H1 (cell line): ENCODE results near the gene PASD1. TPM values are rescaled to one million over a fixed set of nuclear protein-coding genes. Genes with fewer than 3 reads are reported as not detected.
"Not testable (repeated sequence)": the region's sequence is repeated elsewhere in the genome, so short reads cannot be mapped to it uniquely, and the experiment has no call there.

Experiments used
- CTCF ChIA-PET: fragments of 300-600 bp; sonication (Branson Sonifier 250); formaldehyde crosslinking; loops from one replicate; lab custom pipeline; 2021; ENCODE audit not compliant: partially characterized antibody; lab: Charles Lee
- POLR2A ChIA-PET: fragments of 300-600 bp; sonication (Branson Sonifier 250); formaldehyde crosslinking; loops from one replicate; lab custom pipeline; 2021; ENCODE audit warnings: inconsistent platforms; ENCODE audit not compliant: partially characterized antibody; lab: Charles Lee
- DNase-seq, 2 experiments: peaks; one replicate each; pipeline versions ENCODE4 v3.0.0 to v3.0.0-alpha.2; 2010 to 2022; ENCODE audit warnings: low spot score in 2 of 2, low read depth in 1 of 2, mixed read lengths in 1 of 2
- FAIRE-seq: peaks from 2 replicates; lab custom pipeline; 2011; peaks lifted over from hg19 to GRCh38; lab: Jason Lieb, UNC
- H2AFZ ChIP-seq: 2 replicates; pipeline ENCODE4 v1.8.1; 2012; ENCODE audit warnings: low read length, inconsistent platforms
- H2AK5ac ChIP-seq: 2 replicates; pipeline ENCODE4 v1.6.1; 2013; ENCODE audit warnings: low read depth, low read length
- H2BK120ac ChIP-seq: replicated peaks from 2 replicates; pipeline ENCODE3; 2013; ENCODE audit warnings: low read depth, low read length, inconsistent platforms
- H2BK12ac ChIP-seq: 2 replicates; pipeline ENCODE4 v1.6.1; 2013; ENCODE audit warnings: low read depth, low read length
- H2BK15ac ChIP-seq: 2 replicates; pipeline ENCODE4 v1.6.1; 2013; ENCODE audit warnings: low read length
- H2BK20ac ChIP-seq: 2 replicates; pipeline ENCODE4 v1.6.1; 2013; ENCODE audit warnings: low read length
- H2BK5ac ChIP-seq: 2 replicates; pipeline ENCODE4 v1.6.1; 2013; ENCODE audit warnings: low read depth, low read length
- H3K14ac ChIP-seq: 2 replicates; pipeline ENCODE4 v1.6.1; 2013; ENCODE audit warnings: inconsistent platforms; ENCODE audit not compliant: insufficient read length
- H3K18ac ChIP-seq: 2 replicates; pipeline ENCODE4 v1.6.1; 2013; ENCODE audit warnings: low read length; ENCODE audit errors: extremely low read depth
- H3K23ac ChIP-seq: 2 replicates; pipeline ENCODE4 v1.6.1; 2013; ENCODE audit warnings: inconsistent platforms; ENCODE audit not compliant: insufficient read length
- H3K23me2 ChIP-seq: 2 replicates; pipeline ENCODE4 v1.6.1; 2013; ENCODE audit warnings: low read depth, low read length
- H3K27ac ChIP-seq: 2 replicates; pipeline ENCODE4 v1.6.1; 2011; ENCODE audit warnings: low read depth, low read length, inconsistent platforms
- H3K27me3 ChIP-seq, 4 experiments: replicated peaks in 1 of 4; 1 replicate in 1 of 4; 2 replicates in 3 of 4; pipeline versions ENCODE4 v1.6.1 to v1.8.1; 2011 to 2013; ENCODE audit warnings: low read length in 3 of 4, mild to moderate bottlenecking in 3 of 4, inconsistent platforms in 2 of 4, mixed read lengths in 2 of 4, moderate library complexity in 1 of 4; ENCODE audit not compliant: control insufficient read depth in 3 of 4, insufficient read depth in 3 of 4; ENCODE audit errors: extremely low read depth in 1 of 4
- H3K36me3 ChIP-seq, 4 experiments: 2 replicates each; pipeline versions ENCODE4 v1.6.1 to v1.8.1; 2011 to 2013; ENCODE audit warnings: mild to moderate bottlenecking in 4 of 4, low read length in 3 of 4, moderate library complexity in 2 of 4, control low read depth in 1 of 4, inconsistent platforms in 1 of 4; ENCODE audit not compliant: insufficient read depth in 4 of 4, control insufficient read depth in 2 of 4
- H3K4ac ChIP-seq: replicated peaks from 2 replicates; pipeline ENCODE3; 2013; ENCODE audit warnings: low read length, low read depth, mixed read lengths, inconsistent platforms; ENCODE audit not compliant: insufficient read length
- H3K4me1 ChIP-seq, 4 experiments: replicated peaks in 1 of 4; 1 replicate in 1 of 4; 2 replicates in 3 of 4; pipeline versions ENCODE4 v1.6.1 to v1.8.1; 2011 to 2013; ENCODE audit warnings: low read length in 3 of 4, inconsistent platforms in 2 of 4, mixed read lengths in 1 of 4; ENCODE audit not compliant: insufficient read depth in 4 of 4, control insufficient read depth in 3 of 4
- H3K4me2 ChIP-seq, 2 experiments: 2 replicates each; pipeline versions ENCODE4 v1.6.1 to v1.8.1; 2011 to 2013; ENCODE audit warnings: low read depth in 2 of 2, low read length in 2 of 2, control low read depth in 1 of 2, inconsistent platforms in 1 of 2, mild to moderate bottlenecking in 1 of 2; ENCODE audit not compliant: insufficient read depth in 1 of 2
- H3K4me3 ChIP-seq, 4 experiments: fragments of 200-600, 300-600 bp in 1 of 4; sonication (generic), shearing (Covaris generic), sonication (Bioruptor Twin) in 1 of 4; 2 replicates each; pipeline versions ENCODE4 v1.5.1 to v1.8.1; 2011 to 2016; ENCODE audit warnings: low read length in 4 of 4, low read depth in 3 of 4, control low read depth in 2 of 4, inconsistent platforms in 2 of 4, mild to moderate bottlenecking in 2 of 4, mixed read lengths in 1 of 4, moderate library complexity in 1 of 4; ENCODE audit not compliant: insufficient read depth in 2 of 4; ENCODE audit errors: extremely low read depth in 1 of 4
- H3K56ac ChIP-seq: replicated peaks from 2 replicates; pipeline ENCODE3; 2013; ENCODE audit warnings: low read depth, mild to moderate bottlenecking, mixed read lengths, low read length, inconsistent platforms; ENCODE audit not compliant: insufficient read length
- H3K79me1 ChIP-seq: 2 replicates; pipeline ENCODE4 v1.6.1; 2013; ENCODE audit warnings: low read depth, low read length, control low read depth
- H3K79me2 ChIP-seq, 2 experiments: 2 replicates each; pipeline versions ENCODE4 v1.6.1 to v1.8.1; 2012 to 2013; ENCODE audit warnings: low read length in 2 of 2, mild to moderate bottlenecking in 2 of 2, inconsistent platforms in 1 of 2; ENCODE audit not compliant: insufficient read depth in 2 of 2, control insufficient read depth in 1 of 2
- H3K9ac ChIP-seq, 4 experiments: replicated peaks in 1 of 4; 1 replicate in 1 of 4; 2 replicates in 3 of 4; pipeline versions ENCODE4 v1.6.1 to v1.8.1; 2011 to 2013; ENCODE audit warnings: low read depth in 3 of 4, low read length in 3 of 4, control low read depth in 2 of 4, mild to moderate bottlenecking in 2 of 4, moderate library complexity in 2 of 4, inconsistent platforms in 1 of 4; ENCODE audit errors: extremely low read depth in 1 of 4
- H3K9me3 ChIP-seq, 2 experiments: 2 replicates each; pipeline versions ENCODE4 v1.6.1 to v1.8.1; 2012 to 2013; ENCODE audit warnings: mild to moderate bottlenecking in 2 of 2, moderate library complexity in 2 of 2, control low read depth in 1 of 2, inconsistent platforms in 1 of 2, low read depth in 1 of 2, low read length in 1 of 2, mixed read lengths in 1 of 2; ENCODE audit not compliant: insufficient read depth in 2 of 2
- H4K20me1 ChIP-seq, 2 experiments: replicated peaks in 1 of 2; 2 replicates each; pipeline versions ENCODE3 to v1.8.1; 2011 to 2013; ENCODE audit warnings: inconsistent platforms in 2 of 2, low read length in 2 of 2, mild to moderate bottlenecking in 1 of 2; ENCODE audit not compliant: insufficient read depth in 2 of 2, control insufficient read depth in 1 of 2
- H4K5ac ChIP-seq: 2 replicates; pipeline ENCODE4 v1.6.1; 2013; ENCODE audit warnings: low read length, low read depth, mixed read lengths, inconsistent platforms; ENCODE audit not compliant: insufficient read length
- H4K8ac ChIP-seq: 2 replicates; pipeline ENCODE4 v1.8.0; 2013; ENCODE audit warnings: mild to moderate bottlenecking, moderate library complexity, low read length, inconsistent platforms; ENCODE audit not compliant: insufficient read depth; ENCODE audit errors: extremely low read depth
- H4K91ac ChIP-seq: replicated peaks from 2 replicates; pipeline ENCODE3; 2013; ENCODE audit warnings: low read length, mixed read lengths, inconsistent platforms; ENCODE audit not compliant: insufficient read length
- WGBS, 2 experiments: shearing (Covaris generic) in 1 of 2; methylation state at CpG; one replicate each; pipeline versions ENCODE4 v1.1.6 to v1.1.7; 2013 to 2015; ENCODE audit warnings: low lambda C conversion rate in 2 of 2, mixed read lengths in 2 of 2, inconsistent platforms in 1 of 2, low coverage in 1 of 2, missing lambda C conversion rate in 1 of 2; ENCODE audit not compliant: insufficient replicate concordance in 2 of 2, insufficient coverage in 1 of 2, insufficient read length in 1 of 2; ENCODE audit errors: extremely low coverage in 1 of 2, missing lambda C conversion rate in 1 of 2; 5-methylcytosine and 5-hydroxymethylcytosine counted together
- polyA plus RNA-seq, 7 experiments: library from polyadenylated mRNA; depleted of rRNA in 3 of 7; stranded (reverse) in 5 of 7; unstranded in 2 of 7; fragments of >200 nt in 5 of 7; fragments of 200-250 nt in 2 of 7; gene quantifications; 1 replicate in 5 of 7; 2 replicates in 1 of 7; 4 replicates in 1 of 7; pipeline versions ENCODE4 v1.2.1 to v1.2.3, GENCODE V29; 2011 to 2013; ENCODE audit warnings: missing spikeins in 2 of 7, mixed read lengths in 2 of 7
- total RNA-seq: library from RNA; stranded (reverse); fragmentation: NEBNext Ultra II Directional; extraction: Animal tissue kit (Norgen Biotek cat#: 25700); gene quantifications from 2 replicates; pipeline ENCODE4 v1.2.1, GENCODE V29; 2021

The PASD1 gene
- total and polyA plus RNA-seq, 2 of the 8 experiments (the other 6 are each of a cell fraction or from before 2014, with no cell fraction given) = 0.03 to 0.09 TPM

DNA sequence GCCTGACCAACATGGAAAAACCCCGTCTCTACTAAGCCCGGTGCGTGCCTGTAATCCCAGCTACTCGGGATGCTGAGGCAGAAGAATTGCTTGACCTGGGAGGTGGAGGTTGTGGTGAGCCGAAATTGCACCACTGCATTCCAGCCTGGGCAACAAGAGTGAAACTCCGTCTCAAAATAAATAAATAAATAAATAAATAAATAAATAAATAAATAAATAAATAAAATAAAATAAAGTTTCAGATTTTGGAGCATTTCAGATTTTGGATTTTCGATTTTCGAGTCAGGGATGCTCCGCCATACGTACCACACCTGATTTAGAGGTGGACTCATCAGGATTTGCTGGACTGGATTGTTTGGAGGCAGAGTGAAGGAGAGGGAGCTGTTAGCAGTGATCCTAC is 3.4 kb downstream of the PASD1 start:
- H3K4me2 ChIP-seq, FAIRE-seq, H3K4me3 ChIP-seq, H2AK5ac ChIP-seq, CTCF ChIA-PET, H3K79me2 ChIP-seq, H4K5ac ChIP-seq, H3K27me3 ChIP-seq, H4K91ac ChIP-seq, H3K56ac ChIP-seq, H4K20me1 ChIP-seq, POLR2A ChIA-PET, H4K8ac ChIP-seq, H3K79me1 ChIP-seq, H3K4me1 ChIP-seq, H2BK20ac ChIP-seq, H2BK12ac ChIP-seq, H2BK5ac ChIP-seq, H3K14ac ChIP-seq, H3K36me3 ChIP-seq, H3K23me2 ChIP-seq, H3K27ac ChIP-seq, DNase-seq, H3K9ac ChIP-seq, H2BK15ac ChIP-seq, H2BK120ac ChIP-seq, H3K4ac ChIP-seq, H3K18ac ChIP-seq, H3K23ac ChIP-seq, H3K9me3 ChIP-seq, H2AFZ ChIP-seq: not testable (repeated sequence)
- WGBS, 2 experiments = 97% methylated on average over 9 of the region's 10 CpGs; no CpG with 5 or more reads in 1 of the 2 experiments
